Activated CD8-positive, alpha-beta memory T cell treated with anti-CD3 and anti-CD28 coated beads for 1 hour (primary cell): Measurements from ENCODE around the gene TRIM29.
A peak's percentile ranks its signal among the peaks of the same experiment; 100 is the strongest.

Source experiments
- DNase-seq, 2 donors: peaks; one replicate each; pipeline ENCODE4 v3.0.0-alpha.2; 2020; ENCODE audit warnings: low read depth in 1 of 2; ENCODE audit errors: extremely low read depth in 1 of 2

TRIM29 gene

GRCh38 chr11:120123946-120124345 is 14.0 kb downstream of the TRIM29 start:
- DNase-seq = no peak

- no peak for DNase-seq
Measured at GRCh38 chr11:120122924-120123683, 14.8 kb downstream of the TRIM29 start.

DNA sequence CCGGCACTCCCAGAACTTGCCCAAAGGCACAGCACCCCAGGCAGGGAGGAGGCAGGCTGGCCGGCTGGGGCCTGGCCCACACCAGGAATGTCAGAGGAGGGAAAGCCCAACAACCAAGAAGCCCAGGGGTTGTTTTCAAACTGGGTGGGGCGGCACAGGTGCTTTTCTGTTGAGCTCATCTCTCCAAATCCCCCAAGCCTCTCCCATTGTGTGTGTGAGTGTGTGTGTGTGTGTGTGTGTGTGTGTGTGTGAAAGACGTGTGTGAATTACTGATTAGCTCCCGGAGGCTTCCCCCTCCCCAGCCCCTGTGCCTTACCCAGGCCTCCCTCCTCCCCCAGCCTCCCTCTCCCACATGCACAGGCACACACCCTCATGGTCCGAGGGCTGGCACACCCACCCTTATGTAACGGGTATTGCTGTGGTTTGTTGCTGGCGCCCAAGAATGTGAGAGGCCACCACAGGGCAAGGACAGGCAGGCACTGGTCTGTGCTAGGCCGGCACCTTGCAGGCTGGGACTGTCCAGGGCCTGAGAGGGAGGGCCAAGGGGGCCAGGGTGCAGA is 15.9 kb downstream of the TRIM29 start:
- no peak for DNase-seq

DNA sequence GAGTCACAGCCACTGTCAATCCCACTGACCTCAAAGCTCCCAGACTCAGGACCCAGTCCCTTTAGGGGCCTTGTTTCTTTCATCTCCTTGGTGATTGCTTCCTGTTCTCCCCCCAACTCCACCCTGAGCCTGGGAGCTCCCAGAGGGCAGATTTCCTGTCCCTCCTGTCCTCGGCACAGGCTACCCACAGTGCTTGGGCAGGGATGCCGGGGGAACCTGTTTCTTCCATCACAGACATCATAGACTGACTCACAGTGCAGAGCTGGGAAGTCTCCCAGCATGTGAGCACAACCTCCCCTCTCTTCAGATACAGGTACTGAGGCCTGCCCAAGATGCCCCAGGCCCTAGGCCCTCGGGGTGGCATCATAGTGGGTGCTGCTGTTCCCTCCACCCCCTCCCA is 16.6 kb downstream of the TRIM29 start:
- DNase-seq = no peak

- DNase-seq = no peak
Measured at GRCh38 chr11:120120805-120121335, 17.0 kb downstream of the TRIM29 start.

DNA sequence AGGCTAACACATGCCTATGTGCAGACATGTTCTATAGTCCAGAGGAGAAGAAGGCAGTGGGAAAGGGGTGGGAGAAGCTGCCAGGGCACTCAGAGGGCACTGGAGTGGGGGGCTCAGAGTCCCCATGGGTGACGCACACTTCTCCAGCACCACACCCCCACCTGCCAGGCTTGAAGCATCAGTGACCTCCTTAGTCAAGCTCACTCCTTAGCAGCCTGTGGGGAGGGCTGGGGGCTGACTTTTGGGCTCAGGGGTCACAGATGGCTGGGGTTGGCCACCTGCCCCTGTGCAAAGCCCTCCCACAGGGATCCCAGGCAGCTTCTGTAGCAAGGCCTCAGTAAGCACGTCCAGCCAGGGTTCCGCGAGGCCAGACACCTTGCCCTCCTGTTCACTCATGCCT is 18.8 kb downstream of the TRIM29 start:
- no peak for DNase-seq

DNA sequence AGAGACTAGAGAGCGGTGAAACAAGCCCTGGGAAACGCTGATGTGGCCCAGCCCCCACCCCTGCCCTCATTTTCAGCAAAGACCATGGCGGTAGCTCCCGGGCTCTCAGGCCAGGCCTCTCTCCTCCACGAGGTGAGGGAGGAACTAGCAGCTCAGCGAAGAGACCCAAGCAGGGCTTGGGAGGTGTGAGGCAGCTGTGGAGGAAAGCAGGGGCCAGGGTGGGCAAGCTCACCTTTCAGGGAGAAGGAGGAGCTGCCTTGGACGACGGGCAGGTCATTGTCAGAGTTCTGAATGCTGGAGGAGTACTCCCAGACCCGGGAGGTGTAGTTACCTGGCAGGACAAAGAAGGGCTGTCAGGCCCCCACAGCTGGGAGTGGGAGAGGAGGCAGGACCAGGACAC is 19.9 kb downstream of the TRIM29 start:
- no peak for DNase-seq

- DNase-seq = no peak
Measured at GRCh38 chr11:120116966-120117365, 20.9 kb downstream of the TRIM29 start.

DNA sequence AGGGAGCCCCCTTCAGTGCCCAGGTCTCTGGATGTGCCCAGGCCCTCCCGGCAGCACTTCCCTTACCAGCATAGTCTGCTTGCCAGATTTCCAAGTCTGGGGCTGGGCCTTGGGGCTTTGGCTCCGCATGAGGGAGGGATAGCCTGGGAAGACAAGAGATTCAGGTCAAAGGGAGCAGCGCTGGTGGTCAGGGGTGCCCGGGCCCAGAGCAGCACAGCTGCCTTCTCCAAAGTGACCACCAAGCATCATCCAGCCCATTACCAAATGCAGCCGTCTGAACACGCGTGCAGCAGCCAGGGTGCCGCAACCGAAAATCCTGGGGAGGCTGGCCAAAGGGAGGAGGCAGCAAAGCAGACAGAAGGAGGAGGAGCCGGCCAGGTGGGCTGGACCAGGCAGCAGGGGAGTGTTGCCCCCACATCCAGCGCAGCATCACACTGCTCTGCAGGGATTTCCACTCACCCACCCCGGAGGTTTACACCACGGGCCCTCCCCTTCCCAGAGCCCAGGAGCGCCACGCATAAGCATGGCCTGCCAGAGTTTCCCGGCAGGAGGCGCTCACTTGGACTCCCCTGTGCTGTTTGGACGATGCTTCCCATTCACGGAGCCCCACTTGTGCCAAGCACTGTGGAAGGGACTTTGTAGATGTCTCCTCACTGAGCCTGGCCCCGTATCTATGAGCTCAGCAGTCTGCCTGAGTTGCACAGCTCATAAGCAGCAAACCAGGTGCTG is 22.5 kb downstream of the TRIM29 start:
- DNase-seq = no peak

GRCh38 chr11:120112174-120112796 is 25.6 kb downstream of the TRIM29 start:
- no peak for DNase-seq

DNA sequence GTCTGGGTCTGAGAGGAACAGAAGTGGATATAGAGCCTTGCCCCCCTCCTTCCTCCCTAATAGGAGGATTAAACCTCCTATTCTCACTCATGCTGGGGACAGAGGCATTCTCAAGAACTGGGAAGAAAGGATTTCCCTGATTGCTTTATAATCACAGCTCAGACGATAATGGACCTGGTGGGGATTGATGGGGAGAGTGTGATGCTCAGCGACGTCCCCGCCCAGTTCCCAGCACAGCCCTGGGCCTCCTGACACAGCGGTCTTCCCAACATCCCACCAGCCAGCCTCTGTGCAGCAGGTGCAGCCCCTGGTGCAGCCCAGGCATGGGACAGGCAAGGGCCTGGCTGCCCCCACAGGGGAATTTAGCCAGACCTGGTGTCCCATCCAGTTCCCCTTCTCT is 28.4 kb downstream of the TRIM29 start:
- DNase-seq = no peak

GRCh38 chr11:120108785-120109168 is 29.1 kb downstream of the TRIM29 start:
- no peak for DNase-seq

- DNase-seq = peak; percentile 12 to 36
Measured at GRCh38 chr11:120108154-120108784, 29.6 kb downstream of the TRIM29 start.

GRCh38 chr11:120107692-120108091 is 30.2 kb downstream of the TRIM29 start:
- no peak for DNase-seq

- DNase-seq = no peak
Measured at GRCh38 chr11:120106354-120107150, 31.4 kb downstream of the TRIM29 start.

DNA sequence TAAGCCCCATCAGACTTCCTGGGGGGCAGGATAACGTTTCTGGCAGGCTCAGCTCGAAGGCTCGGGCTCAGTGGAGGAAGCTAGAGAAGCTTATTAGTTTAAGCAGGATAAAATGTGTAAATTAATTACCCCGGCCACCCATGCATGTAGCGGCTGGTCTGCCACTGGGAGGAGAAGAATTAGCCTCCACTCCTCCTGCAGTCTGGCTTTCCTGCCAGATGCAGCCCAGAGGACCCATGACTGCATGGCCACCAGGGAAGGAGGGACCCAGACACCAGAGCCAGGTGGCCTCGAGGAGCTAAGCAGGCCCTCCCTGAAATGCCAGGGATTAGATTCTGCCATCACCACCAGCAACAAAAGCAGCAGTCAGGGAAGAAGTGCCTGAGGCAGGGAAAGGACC is 32.3 kb downstream of the TRIM29 start:
- DNase-seq = no peak

DNA sequence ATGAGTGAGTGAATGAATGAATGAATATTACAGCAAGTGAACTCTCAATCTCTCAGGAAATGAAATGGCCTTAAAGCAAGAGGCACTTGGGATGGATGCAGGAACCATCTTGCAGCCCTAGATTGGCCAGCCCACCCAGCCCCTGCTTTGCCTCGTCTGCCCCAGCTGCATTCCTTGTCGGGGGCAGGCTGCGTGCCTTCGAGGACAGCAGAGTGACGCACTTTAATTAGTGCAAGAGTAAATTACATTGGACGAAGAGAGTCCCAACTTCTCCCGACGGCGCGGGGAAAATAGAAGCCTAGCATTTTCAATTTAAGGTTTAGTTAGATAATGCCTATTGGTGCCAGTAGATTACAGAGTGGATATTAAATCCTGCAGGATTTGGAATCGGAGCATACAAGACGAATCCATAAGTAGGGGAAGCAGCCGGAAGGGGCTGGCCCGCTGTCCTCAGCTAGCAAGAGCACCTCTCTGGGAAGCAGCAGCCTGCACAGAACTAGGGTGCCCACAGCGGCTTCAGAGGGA is 33.8 kb downstream of the TRIM29 start:
- no peak for DNase-seq

DNA sequence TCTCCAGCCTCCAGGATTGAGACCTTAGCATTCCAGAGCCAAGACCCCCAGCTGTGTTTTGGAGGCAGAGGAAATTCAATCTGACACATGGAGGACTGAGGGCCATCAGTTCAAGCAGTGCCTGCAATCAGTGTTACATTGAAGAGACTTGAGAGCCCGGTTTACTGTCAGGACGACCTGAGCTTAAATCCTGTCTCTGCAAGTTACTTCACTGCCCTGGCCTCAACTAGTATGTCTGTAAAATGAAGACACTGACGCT is 35.1 kb downstream of the TRIM29 start:
- no peak for DNase-seq

DNA sequence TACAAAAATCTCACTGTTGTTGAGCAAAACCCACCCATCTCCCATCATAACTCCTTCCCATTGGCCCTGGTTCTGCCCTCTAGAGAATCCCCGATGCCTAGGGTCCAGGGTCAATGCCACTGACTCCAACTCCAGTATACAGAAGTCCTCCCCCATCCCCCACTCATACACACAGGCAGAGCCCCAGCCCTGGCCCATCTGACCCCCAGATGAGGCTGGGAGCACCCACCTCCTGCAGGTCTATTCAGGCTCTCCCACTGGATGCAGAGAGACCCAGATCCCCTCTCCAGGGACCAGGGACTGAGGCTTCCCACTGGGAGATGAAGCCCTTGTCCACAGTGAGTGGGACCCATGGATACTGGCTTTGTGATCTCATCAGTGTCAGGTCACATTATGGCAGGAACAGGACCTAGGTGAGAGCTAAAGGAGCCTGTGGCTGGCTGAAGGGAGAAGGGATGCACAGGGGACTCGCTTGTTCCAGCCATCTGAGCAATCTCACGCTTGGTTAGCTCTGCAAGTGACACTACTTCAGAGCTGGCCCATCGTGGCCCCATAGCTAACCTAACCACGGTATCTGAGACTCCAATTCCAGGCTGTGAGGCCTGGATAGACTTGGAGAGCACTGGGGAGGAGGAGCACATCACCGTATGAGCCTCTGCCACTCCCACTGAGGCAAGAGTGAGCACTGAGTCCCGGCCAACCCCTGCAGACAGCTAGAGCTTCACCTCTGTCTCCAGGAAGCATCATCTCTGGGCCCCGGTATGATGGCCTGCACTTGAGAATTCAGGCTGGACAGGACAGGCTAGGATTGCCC is 35.7 kb downstream of the TRIM29 start:
- DNase-seq = no peak
